ENCODE measurements around the gene CYP3A7. TPM values are rescaled to one million over a fixed set of nuclear protein-coding genes. Genes with fewer than 3 reads are reported as not detected.

CYP3A7 gene
- total and polyA plus RNA-seq, 9 of the 15 experiments (the other 6 are each of a cell fraction or from before 2014, with no cell fraction given) = 0.20 TPM; not detected in 8

DNA sequence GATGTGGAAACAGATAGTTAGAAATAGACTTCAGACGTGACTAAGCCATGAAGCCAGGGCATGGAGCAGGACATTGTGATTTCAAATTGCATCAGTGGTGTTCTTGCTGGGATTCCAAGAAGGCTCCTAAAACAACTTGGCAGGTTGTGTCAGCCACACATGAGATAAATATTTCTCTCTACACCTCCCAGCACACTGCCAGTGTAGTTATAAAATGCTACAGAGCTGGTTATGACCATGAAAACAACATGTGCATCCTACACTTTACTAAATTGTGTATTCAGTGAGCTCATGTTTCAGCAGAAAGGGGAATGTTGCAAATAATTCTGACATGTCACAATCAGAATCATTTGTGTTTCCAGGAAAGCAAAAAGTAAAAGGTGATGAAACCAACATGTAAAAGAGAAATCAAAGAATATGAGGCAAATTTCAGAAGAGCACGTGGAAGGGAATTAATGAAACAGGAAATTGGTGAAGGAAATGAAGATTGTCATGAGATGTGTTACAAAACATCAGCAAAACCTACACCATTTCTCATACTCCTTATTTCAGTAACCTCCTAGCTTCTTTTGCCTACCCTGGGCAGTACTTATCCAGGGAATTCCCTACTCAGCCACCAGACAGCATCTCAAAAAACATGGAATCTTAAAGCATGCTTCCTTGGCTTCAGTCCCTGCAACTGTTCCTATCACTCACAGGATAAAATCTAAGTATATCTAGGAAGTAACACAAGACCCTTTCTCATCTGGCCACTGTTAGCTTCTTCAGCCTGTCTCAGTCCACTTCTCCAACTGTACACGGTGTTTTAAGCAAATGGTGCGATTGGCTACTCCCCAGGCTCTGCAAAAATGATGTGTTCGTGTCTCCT, 5.8 kb upstream of the CYP3A7 start (continued):
- TF ChIP-seq, protein P1, sequence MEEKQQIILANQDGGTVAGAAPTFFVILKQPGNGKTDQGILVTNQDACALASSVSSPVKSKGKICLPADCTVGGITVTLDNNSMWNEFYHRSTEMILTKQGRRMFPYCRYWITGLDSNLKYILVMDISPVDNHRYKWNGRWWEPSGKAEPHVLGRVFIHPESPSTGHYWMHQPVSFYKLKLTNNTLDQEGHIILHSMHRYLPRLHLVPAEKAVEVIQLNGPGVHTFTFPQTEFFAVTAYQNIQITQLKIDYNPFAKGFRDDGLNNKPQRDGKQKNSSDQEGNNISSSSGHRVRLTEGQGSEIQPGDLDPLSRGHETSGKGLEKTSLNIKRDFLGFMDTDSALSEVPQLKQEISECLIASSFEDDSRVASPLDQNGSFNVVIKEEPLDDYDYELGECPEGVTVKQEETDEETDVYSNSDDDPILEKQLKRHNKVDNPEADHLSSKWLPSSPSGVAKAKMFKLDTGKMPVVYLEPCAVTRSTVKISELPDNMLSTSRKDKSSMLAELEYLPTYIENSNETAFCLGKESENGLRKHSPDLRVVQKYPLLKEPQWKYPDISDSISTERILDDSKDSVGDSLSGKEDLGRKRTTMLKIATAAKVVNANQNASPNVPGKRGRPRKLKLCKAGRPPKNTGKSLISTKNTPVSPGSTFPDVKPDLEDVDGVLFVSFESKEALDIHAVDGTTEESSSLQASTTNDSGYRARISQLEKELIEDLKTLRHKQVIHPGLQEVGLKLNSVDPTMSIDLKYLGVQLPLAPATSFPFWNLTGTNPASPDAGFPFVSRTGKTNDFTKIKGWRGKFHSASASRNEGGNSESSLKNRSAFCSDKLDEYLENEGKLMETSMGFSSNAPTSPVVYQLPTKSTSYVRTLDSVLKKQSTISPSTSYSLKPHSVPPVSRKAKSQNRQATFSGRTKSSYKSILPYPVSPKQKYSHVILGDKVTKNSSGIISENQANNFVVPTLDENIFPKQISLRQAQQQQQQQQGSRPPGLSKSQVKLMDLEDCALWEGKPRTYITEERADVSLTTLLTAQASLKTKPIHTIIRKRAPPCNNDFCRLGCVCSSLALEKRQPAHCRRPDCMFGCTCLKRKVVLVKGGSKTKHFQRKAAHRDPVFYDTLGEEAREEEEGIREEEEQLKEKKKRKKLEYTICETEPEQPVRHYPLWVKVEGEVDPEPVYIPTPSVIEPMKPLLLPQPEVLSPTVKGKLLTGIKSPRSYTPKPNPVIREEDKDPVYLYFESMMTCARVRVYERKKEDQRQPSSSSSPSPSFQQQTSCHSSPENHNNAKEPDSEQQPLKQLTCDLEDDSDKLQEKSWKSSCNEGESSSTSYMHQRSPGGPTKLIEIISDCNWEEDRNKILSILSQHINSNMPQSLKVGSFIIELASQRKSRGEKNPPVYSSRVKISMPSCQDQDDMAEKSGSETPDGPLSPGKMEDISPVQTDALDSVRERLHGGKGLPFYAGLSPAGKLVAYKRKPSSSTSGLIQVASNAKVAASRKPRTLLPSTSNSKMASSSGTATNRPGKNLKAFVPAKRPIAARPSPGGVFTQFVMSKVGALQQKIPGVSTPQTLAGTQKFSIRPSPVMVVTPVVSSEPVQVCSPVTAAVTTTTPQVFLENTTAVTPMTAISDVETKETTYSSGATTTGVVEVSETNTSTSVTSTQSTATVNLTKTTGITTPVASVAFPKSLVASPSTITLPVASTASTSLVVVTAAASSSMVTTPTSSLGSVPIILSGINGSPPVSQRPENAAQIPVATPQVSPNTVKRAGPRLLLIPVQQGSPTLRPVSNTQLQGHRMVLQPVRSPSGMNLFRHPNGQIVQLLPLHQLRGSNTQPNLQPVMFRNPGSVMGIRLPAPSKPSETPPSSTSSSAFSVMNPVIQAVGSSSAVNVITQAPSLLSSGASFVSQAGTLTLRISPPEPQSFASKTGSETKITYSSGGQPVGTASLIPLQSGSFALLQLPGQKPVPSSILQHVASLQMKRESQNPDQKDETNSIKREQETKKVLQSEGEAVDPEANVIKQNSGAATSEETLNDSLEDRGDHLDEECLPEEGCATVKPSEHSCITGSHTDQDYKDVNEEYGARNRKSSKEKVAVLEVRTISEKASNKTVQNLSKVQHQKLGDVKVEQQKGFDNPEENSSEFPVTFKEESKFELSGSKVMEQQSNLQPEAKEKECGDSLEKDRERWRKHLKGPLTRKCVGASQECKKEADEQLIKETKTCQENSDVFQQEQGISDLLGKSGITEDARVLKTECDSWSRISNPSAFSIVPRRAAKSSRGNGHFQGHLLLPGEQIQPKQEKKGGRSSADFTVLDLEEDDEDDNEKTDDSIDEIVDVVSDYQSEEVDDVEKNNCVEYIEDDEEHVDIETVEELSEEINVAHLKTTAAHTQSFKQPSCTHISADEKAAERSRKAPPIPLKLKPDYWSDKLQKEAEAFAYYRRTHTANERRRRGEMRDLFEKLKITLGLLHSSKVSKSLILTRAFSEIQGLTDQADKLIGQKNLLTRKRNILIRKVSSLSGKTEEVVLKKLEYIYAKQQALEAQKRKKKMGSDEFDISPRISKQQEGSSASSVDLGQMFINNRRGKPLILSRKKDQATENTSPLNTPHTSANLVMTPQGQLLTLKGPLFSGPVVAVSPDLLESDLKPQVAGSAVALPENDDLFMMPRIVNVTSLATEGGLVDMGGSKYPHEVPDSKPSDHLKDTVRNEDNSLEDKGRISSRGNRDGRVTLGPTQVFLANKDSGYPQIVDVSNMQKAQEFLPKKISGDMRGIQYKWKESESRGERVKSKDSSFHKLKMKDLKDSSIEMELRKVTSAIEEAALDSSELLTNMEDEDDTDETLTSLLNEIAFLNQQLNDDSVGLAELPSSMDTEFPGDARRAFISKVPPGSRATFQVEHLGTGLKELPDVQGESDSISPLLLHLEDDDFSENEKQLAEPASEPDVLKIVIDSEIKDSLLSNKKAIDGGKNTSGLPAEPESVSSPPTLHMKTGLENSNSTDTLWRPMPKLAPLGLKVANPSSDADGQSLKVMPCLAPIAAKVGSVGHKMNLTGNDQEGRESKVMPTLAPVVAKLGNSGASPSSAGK (IDR thresholded peaks at IDR 0.05) = 0 out of 2 replicates have a peak, but pooled peaks have one; percentile 23
- TF ChIP-seq, protein P2, sequence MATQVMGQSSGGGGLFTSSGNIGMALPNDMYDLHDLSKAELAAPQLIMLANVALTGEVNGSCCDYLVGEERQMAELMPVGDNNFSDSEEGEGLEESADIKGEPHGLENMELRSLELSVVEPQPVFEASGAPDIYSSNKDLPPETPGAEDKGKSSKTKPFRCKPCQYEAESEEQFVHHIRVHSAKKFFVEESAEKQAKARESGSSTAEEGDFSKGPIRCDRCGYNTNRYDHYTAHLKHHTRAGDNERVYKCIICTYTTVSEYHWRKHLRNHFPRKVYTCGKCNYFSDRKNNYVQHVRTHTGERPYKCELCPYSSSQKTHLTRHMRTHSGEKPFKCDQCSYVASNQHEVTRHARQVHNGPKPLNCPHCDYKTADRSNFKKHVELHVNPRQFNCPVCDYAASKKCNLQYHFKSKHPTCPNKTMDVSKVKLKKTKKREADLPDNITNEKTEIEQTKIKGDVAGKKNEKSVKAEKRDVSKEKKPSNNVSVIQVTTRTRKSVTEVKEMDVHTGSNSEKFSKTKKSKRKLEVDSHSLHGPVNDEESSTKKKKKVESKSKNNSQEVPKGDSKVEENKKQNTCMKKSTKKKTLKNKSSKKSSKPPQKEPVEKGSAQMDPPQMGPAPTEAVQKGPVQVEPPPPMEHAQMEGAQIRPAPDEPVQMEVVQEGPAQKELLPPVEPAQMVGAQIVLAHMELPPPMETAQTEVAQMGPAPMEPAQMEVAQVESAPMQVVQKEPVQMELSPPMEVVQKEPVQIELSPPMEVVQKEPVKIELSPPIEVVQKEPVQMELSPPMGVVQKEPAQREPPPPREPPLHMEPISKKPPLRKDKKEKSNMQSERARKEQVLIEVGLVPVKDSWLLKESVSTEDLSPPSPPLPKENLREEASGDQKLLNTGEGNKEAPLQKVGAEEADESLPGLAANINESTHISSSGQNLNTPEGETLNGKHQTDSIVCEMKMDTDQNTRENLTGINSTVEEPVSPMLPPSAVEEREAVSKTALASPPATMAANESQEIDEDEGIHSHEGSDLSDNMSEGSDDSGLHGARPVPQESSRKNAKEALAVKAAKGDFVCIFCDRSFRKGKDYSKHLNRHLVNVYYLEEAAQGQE (IDR thresholded peaks at IDR 0.05; ENCODE audit: borderline replicate concordance) = no peak
- TF ChIP-seq, protein P2 (CRISPR knock-in tag; IDR thresholded peaks at IDR 0.05; ENCODE audit: low read depth) = no peak
- TF ChIP-seq NR1H2 (CRISPR knock-in tag; IDR thresholded peaks at IDR 0.05) (no peak), RB1 (IDR thresholded peaks at IDR 0.05; ENCODE audit: low read depth) (no peak), ZNF764 (CRISPR knock-in tag; IDR thresholded peaks at IDR 0.05; ENCODE audit: low read depth) (no peak)
